SHP77 (cell line): ENCODE results near the gene FGD3.

Experiments
- DNase-seq, 2 experiments: peaks; one replicate each; lab custom pipeline; 2025; lab: John Stamatoyannopoulos, UW

Gene FGD3

GRCh38 chr9:93030642-93031628 lies 83.6 kb downstream of the FGD3 start:
- no peak for DNase-seq

- no peak for DNase-seq
Observed at GRCh38 chr9:93031629-93032430, 84.5 kb downstream of the FGD3 start.

- DNase-seq, result no peak
Observed at GRCh38 chr9:93032545-93032944, 85.2 kb downstream of the FGD3 start.

GRCh38 chr9:93033531-93033930 lies 86.2 kb downstream of the FGD3 start:
- DNase-seq, result no peak

GRCh38 chr9:93035106-93035660 lies 87.9 kb downstream of the FGD3 start:
- DNase-seq, result no peak

GRCh38 chr9:93035821-93036351 lies 88.6 kb downstream of the FGD3 start:
- no peak for DNase-seq

GRCh38 chr9:93036887-93037475 lies 89.7 kb downstream of the FGD3 start:
- no peak for DNase-seq

GRCh38 chr9:93037476-93037971 lies 90.2 kb downstream of the FGD3 start:
- no peak for DNase-seq

- DNase-seq, result no peak
Observed at GRCh38 chr9:93038918-93039317, 91.6 kb downstream of the FGD3 start.

GRCh38 chr9:93039456-93039855 lies 92.1 kb downstream of the FGD3 start:
- DNase-seq, result no peak

GRCh38 chr9:93039976-93040375 lies 92.7 kb downstream of the FGD3 start:
- no peak for DNase-seq

GRCh38 chr9:93040409-93040808 lies 93.1 kb downstream of the FGD3 start:
- no peak for DNase-seq

GRCh38 chr9:93041108-93041802 lies 93.9 kb downstream of the FGD3 start:
- DNase-seq, result no peak

GRCh38 chr9:93043122-93043521 lies 95.8 kb downstream of the FGD3 start:
- no peak for DNase-seq

- no peak for DNase-seq
Observed at GRCh38 chr9:93045521-93045920, 98.2 kb downstream of the FGD3 start.

GRCh38 chr9:93048566-93049448 lies 101.5 kb downstream of the FGD3 start:
- DNase-seq, result no peak

- DNase-seq, result no peak
Observed at GRCh38 chr9:93049491-93049890, 102.2 kb downstream of the FGD3 start.

- DNase-seq, result no peak
Observed at GRCh38 chr9:93050231-93050630, 102.9 kb downstream of the FGD3 start.

GRCh38 chr9:93051680-93052089 lies 104.4 kb downstream of the FGD3 start:
- DNase-seq, result no peak
